Parathyroid adenoma (tissue), 2 donors: ENCODE results near the gene PPP1R7.

Source experiments
- H2AFZ ChIP-seq: fragments of 300-600 bp; sonication (generic); one replicate; pipeline ENCODE4 v1.7.0; 2017; ENCODE audit warnings: antibody characterized with exemption, mild to moderate bottlenecking
- H3K27ac ChIP-seq: fragments of 300-600 bp; sonication (generic); one replicate; pipeline ENCODE4 v1.7.0; 2017
- H3K27me3 ChIP-seq: fragments of 300-600 bp; sonication (generic); one replicate; pipeline ENCODE4 v1.7.0; 2017; ENCODE audit warnings: low read length; ENCODE audit not compliant: control insufficient read depth, insufficient read depth
- H3K36me3 ChIP-seq: fragments of 300-600 bp; sonication (generic); one replicate; pipeline ENCODE4 v1.7.0; 2017; ENCODE audit warnings: low read length; ENCODE audit not compliant: control insufficient read depth, insufficient read depth
- H3K4me1 ChIP-seq: fragments of 300-600 bp; sonication (generic); one replicate; pipeline ENCODE4 v1.7.0; 2017; ENCODE audit warnings: control low read depth
- H3K4me2 ChIP-seq: fragments of 300-600 bp; sonication (generic); one replicate; pipeline ENCODE4 v1.7.0; 2017; ENCODE audit warnings: low read length
- H3K4me3 ChIP-seq: fragments of 300-600 bp; sonication (generic); one replicate; pipeline ENCODE4 v1.7.0; 2017; ENCODE audit warnings: low read depth, low read length
- H3K79me2 ChIP-seq: fragments of 300-600 bp; sonication (generic); one replicate; pipeline ENCODE4 v1.7.0; 2017; ENCODE audit warnings: control low read depth
- H3K9ac ChIP-seq: fragments of 300-600 bp; sonication (generic); one replicate; pipeline ENCODE4 v1.7.0; 2017; ENCODE audit warnings: mild to moderate bottlenecking
- H3K9me3 ChIP-seq: fragments of 300-600 bp; sonication (generic); one replicate; pipeline ENCODE4 v1.7.0; 2017; ENCODE audit warnings: low read length; ENCODE audit not compliant: control insufficient read depth
- TF ChIP-seq, protein P1 (sequence below): fragments of 300-600 bp; sonication (generic); IDR thresholded peaks from one replicate; pipeline ENCODE4 v1.7.0; 2017; ENCODE audit warnings: antibody characterized with exemption, mild to moderate bottlenecking
- donor health status: primary hyperparathyroidism.

The PPP1R7 gene

DNA sequence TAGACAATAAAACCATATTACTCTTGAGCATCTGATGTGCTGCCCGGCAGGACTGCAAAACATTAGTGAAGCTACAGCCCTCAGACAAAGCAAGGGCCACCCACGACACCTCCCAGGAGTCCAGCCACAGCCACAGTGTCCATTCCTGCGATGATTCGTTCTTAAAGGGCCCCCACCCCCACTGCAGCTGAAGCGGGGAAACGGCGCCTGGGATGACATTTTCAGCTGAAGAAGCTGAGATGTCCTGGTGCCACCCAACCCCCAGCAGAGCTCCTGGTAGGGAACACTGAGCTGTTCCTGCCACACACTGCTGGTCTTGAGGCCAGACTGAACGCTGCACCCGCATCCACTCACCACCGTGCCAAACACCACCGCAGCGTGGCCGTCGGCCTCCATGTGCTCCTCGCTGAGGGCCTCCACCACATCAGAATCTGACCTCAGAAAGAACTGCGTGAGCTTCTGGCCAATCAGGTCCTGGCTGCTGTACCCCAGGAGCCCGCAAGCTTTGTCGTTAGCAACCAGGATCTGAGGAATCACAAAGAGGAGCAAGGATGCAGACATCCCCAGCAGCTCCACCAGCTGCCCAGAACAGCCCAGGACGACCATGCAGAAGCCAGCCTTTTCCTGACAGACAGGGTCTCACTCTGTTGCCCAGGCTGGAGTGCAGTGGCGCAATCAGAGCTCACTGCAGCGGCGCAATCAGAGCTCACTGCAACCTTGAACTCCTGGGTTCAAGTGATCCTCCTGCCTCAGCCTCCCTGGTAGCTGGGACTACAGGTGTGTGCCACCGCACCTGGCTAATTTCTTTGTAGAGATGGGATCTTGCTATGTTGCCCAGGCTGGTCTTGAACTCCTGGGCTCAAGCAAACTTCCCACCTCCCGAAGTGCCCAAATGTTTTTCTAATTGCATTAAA lies 10.5 kb upstream of the PPP1R7 start:
- no peak overlapping the region for H3K27ac ChIP-seq
- H3K4me2 ChIP-seq: no peak overlapping the region
- no peaks in the 10 kb centered on the region for H3K79me2 ChIP-seq
- TF ChIP-seq, protein P1, sequence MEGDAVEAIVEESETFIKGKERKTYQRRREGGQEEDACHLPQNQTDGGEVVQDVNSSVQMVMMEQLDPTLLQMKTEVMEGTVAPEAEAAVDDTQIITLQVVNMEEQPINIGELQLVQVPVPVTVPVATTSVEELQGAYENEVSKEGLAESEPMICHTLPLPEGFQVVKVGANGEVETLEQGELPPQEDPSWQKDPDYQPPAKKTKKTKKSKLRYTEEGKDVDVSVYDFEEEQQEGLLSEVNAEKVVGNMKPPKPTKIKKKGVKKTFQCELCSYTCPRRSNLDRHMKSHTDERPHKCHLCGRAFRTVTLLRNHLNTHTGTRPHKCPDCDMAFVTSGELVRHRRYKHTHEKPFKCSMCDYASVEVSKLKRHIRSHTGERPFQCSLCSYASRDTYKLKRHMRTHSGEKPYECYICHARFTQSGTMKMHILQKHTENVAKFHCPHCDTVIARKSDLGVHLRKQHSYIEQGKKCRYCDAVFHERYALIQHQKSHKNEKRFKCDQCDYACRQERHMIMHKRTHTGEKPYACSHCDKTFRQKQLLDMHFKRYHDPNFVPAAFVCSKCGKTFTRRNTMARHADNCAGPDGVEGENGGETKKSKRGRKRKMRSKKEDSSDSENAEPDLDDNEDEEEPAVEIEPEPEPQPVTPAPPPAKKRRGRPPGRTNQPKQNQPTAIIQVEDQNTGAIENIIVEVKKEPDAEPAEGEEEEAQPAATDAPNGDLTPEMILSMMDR: no peak
- no peaks in the 10 kb centered on the region for H3K4me1 ChIP-seq
- H3K4me3 ChIP-seq: no peak overlapping the region
- no peaks in the 10 kb centered on the region for H3K9me3 ChIP-seq
- no peaks in the 10 kb centered on the region for H3K36me3 ChIP-seq
- H3K27me3 ChIP-seq: no peaks in the 10 kb centered on the region
- no peak overlapping the region for H3K9ac ChIP-seq
- no peak overlapping the region for H2AFZ ChIP-seq

DNA sequence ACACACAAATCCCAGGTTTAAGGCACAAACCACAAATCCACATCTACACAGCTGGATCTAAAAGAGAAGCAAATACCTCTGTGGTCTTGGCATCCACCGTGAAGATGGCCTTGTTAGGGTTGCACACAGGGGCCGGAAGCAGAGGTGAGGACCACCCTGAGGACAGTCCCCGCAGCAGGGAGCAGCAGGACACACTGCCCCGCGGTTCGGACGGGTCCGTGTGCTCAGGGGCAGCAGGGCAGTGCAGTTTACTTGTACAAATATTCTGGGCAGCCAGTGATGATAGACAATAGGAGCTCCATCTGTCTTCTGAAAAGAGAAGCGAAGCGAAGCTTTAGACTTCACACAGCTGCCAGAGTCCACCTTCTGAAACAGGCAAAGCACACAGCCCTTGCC lies 9.8 kb upstream of the PPP1R7 start:
- Histone ChIP-seq H3K4me3 (no peak overlapping the region), H3K9ac (no peak overlapping the region), H3K36me3 (no peaks in the 10 kb centered on the region), H3K27ac (no peak overlapping the region), H2AFZ (no peak overlapping the region), H3K27me3 (no peaks in the 10 kb centered on the region), H3K9me3 (no peaks in the 10 kb centered on the region), H3K79me2 (no peaks in the 10 kb centered on the region), H3K4me2 (no peak overlapping the region), H3K4me1 (no peaks in the 10 kb centered on the region)
- TF ChIP-seq, protein P1: no peak

DNA sequence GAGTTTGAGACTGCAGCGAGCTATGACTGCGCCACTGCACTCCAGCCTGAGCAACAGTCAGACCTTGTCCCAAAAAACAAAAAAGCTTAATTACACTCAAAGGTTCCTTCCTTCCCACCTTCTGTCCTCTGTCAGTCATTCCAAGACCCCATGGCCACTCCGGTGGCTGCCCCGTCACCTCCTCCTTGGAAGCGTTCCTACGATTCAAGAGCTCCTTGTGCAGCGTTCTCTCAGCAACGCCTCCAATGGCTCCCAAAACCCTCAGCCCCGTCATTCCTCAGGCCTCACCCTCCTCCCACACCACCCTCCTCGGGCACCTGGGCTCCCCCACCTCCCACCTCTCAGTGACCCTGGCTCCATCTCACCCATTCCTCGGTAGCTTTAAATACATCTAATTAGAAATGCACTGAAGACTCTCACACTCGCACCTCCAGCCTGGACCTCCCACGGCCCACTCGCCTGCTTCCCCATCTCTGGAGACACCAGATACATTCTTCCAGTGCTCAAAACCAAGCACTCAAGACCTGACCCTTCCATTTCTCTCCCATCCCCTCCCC lies 9.0 kb upstream of the PPP1R7 start:
- H3K4me3 ChIP-seq: no peak overlapping the region
- TF ChIP-seq, protein P1: no peak
- no peak overlapping the region for H3K4me2 ChIP-seq
- no peaks in the 10 kb centered on the region for H3K4me1 ChIP-seq
- H2AFZ ChIP-seq: no peak overlapping the region
- no peak overlapping the region for H3K9ac ChIP-seq
- no peaks in the 10 kb centered on the region for H3K79me2 ChIP-seq
- H3K27ac ChIP-seq: no peak overlapping the region
- no peaks in the 10 kb centered on the region for H3K36me3 ChIP-seq
- no peaks in the 10 kb centered on the region for H3K27me3 ChIP-seq
- no peaks in the 10 kb centered on the region for H3K9me3 ChIP-seq

DNA sequence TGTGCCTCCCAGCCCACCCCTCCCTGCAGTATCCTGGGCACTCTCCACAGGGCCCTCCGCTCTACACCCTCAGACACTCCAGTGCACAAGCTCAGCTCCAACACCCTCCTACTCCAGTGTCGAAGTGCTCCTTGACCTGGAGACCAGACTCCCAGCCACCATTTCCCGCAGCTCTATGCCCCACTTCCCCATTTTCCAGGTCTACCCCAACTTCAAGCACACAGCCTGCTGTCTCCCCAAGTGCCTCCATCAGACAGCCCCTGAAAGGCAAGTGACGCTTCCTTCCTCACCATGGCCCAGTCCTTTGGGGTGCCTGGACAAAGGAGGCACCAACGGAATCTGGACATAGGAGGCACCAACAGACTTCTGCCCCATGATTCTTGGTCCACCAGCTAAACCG lies 8.2 kb upstream of the PPP1R7 start:
- Histone ChIP-seq H3K4me1 (no peaks in the 10 kb centered on the region), H2AFZ (no peak overlapping the region), H3K9me3 (no peaks in the 10 kb centered on the region), H3K4me2 (no peak overlapping the region), H3K27me3 (no peaks in the 10 kb centered on the region), H3K36me3 (no peaks in the 10 kb centered on the region), H3K9ac (no peak overlapping the region), H3K4me3 (no peak overlapping the region), H3K27ac (no peak overlapping the region), H3K79me2 (no peaks in the 10 kb centered on the region)
- TF ChIP-seq, protein P1: no peak
